Raji (cell line): ENCODE data around the gene METRNL.

Source experiments
- POLR2A ChIP-seq: IDR thresholded peaks from 2 replicates; pipeline ENCODE4 v1.6.1; 2011; ENCODE audit warnings: low read depth, low read length, control low read depth; ENCODE audit not compliant: insufficient read depth

METRNL gene

GRCh38 chr17:83071365-83071764, 8.0 kb upstream of the METRNL start:
- TF ChIP-seq POLR2A: no peak

- no peak for TF ChIP-seq POLR2A
Observed at GRCh38 chr17:83071966-83072562, 7.3 kb upstream of the METRNL start.

DNA sequence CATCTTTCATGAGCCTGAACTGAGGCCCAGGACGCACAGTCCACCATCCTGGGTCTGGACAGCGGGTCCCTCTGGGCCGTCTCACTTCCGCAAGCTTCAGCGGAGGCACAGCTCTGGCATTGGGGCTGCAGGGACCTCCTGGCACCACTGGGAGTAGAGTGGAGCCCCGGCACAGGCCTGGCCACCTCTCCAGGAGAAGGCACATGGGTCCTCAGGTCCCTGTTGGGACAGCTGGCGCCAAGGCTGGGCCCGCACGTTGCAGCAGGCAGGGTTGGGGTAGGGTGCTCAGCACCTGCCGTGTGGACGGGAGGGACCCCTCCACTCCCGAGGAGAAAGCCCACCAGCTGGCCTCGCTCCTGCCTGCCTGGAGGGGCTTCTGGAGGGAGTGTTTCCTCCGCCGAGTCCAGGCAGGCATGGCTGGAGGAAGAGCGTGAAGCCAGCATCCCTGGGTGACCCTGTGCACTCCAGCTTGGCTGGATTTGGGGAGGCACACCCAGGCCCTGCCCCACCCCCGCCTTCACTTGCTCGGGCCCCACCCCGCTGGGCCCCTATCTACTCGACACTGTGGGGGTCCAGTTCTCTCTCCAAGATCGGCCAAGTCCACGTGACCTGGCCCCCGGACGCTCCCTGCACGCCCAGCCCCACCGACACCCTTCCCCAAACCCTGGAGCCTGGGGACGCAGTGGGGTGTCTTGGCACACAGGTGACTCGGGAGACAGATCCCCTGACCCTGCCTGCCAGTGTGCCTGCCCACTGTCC, 6.6 kb upstream of the METRNL start:
- TF ChIP-seq POLR2A: no peak

DNA sequence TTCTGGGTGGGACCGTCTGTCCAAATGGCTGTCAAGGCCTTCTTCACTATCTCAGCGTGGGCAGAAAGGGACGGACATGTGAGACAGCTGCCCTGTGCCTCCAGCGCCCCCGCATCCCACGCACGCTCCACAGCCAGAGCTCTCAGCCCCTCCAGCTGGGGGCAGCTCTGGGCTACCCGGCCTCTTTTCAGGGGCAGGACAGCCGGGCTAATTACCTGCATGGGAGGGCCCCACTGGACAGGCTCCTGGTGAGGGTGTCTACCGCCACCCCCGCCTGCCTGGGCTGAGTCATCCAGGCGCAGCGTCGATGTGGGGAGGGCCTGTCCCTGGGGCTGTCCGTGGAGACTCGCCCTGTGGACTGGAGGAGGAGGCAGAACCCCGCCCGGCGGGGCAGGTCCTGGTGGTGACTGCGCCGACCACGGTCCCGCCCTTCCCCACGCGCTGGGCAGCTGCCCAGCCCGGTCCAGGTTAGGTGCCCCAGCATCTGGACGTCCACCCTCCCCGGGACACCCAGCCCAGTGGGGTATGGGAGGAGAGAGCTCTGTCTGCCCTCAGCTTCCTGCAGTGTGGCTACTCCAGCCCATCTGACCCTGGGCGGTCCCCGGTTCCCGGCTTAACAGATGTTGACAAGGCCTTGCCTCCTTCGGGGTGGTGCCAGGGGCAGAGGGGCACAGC, 5.9 kb upstream of the METRNL start:
- TF ChIP-seq POLR2A: no peak

DNA sequence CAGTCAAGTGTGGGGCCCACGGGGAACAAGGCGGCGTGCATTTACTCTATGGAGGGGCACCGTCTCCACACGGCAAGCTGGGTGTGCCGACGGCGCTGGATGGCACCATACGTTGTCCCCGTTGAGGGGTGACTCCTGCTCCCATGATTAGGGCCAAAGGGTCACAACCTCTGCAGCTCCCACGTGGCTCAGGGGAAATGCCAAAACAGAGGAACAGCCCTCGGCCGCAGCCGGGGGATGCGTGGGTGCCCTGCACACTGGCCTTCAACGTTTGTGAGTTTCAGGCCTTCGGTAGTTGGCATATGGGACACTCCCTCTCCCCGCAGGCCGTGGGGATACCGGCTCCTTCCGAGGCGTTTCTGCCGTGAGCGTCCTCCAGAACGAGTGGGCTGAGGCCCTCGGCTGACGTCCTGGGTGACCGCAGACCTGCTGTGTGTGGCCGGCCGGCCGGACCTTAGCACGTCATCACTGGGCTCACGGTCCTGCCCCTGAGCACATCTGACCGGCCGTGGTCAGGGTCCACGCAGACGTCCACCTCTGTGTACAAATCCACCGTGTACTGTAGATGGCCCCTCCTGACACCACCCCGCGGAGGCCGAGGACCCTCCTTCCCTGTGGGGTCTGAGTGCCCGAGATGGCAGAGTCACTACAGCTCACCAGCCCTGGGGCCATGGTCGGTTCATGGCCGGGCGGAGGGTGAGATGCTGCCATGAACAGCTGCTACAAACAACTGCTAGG, 4.8 kb upstream of the METRNL start:
- no peak for TF ChIP-seq POLR2A

- no peak for TF ChIP-seq POLR2A
Observed at GRCh38 chr17:83075270-83075880, 4.0 kb upstream of the METRNL start.

DNA sequence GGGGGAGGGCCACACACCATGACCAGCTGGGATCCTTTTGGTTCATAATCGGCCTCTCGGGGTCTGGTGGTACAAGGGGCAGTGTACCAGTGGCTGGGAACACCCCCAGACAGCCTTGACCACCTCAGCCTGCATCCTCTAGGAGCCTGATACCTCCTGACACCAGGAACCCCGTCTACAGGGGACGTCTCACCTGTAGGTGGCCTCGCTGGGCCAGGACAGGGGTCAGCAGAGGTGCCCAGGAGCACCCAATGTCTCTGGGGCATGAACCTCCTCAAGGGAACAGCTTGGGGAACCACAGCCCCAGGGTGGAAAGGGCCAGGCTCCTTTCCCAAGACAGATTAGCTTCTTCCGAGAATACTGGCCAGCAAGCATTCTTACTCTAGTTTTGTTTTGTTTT, 2.5 kb upstream of the METRNL start:
- no peak for TF ChIP-seq POLR2A

GRCh38 chr17:83077411-83077810, 2.0 kb upstream of the METRNL start:
- TF ChIP-seq POLR2A: no peak

- no peak for TF ChIP-seq POLR2A
Observed at GRCh38 chr17:83077939-83078338, 1.5 kb upstream of the METRNL start.

DNA sequence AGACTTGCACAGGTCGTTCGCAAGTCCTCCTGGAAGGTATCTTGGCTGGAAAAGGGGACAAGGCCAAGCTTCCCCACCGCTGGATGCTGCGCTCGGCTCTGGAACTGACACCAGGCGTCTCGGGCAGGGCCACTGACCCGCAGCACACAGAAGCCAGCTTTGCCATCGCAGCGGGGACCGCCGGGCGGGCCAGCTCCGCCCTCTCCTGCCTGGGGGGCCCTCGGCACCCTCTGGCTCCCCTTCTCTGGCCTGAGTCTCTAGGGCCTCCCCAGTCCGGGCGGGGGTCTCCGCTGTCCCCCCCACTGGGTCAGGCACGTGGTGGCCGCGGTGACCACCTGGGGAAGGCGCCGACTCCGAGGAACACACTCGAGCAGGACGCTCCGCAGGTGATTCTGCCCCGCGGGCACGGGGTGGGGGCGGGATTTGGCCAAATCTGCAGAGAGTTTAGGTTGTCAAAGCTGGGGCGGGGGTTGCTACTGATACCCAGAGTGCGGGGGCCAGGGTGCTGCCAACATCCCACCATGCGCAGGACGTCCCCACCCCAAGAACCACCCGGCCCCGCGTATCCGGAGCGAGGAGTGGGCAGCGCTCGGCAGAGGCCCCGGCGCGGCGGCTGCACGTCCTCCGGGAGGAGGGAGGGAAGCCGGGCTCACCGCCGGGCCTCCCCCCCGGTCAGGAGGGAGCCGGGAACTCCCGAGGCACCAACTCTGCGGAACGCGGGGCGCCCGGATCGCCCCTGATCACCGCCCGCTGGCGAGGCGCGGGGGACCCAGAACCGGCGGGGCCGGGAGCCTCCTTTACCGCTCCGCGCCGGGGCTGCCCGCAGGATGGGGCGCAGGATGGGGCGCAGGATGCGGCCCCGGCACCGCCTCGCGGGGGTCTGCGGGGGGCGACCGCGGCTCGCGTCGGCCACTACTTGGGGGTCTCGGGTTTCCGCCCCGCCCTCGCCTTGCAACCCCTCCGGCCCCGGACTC, 744 bp upstream of the METRNL start:
- TF ChIP-seq POLR2A: no peak

- no peak for TF ChIP-seq POLR2A
Observed at GRCh38 chr17:83079766-83080578, 563 bp downstream of the METRNL start.

- TF ChIP-seq POLR2A: no peak
Observed at GRCh38 chr17:83080579-83080857, 1.1 kb downstream of the METRNL start.
